Muscle of leg (tissue), 11 donors: ENCODE measurements around the gene MYO10. TPM values are rescaled to one million over a fixed set of nuclear protein-coding genes. Genes with fewer than 3 reads are reported as not detected.

Source experiments
- DNase-seq: peaks from one replicate; pipeline ENCODE4 v3.0.0; 2013
- H3K27ac ChIP-seq: one replicate; pipeline ENCODE4 v1.5.1; 2013; ENCODE audit warnings: mild to moderate bottlenecking, low read length, control low read depth
- H3K27me3 ChIP-seq: one replicate; pipeline ENCODE4 v1.6.1; 2013; ENCODE audit warnings: low read length; ENCODE audit not compliant: control insufficient read depth, insufficient read depth
- H3K36me3 ChIP-seq: one replicate; pipeline ENCODE4 v1.6.1; 2013; ENCODE audit warnings: low read length; ENCODE audit not compliant: control insufficient read depth, insufficient read depth
- H3K4me1 ChIP-seq: one replicate; pipeline ENCODE4 v1.6.1; 2013; ENCODE audit warnings: low read length; ENCODE audit not compliant: control insufficient read depth, insufficient read depth
- H3K4me3 ChIP-seq: one replicate; pipeline ENCODE4 v1.5.1; 2013; ENCODE audit warnings: low read length, control low read depth
- H3K9me3 ChIP-seq: replicated peaks from 2 replicates; pipeline ENCODE4 v1.6.1; 2013; ENCODE audit warnings: low read depth, low read length; ENCODE audit not compliant: control insufficient read depth
- WGBS: methylation state at CpG from one replicate; pipeline ENCODE4 v1.1.5; 2013; ENCODE audit warnings: missing lambda C conversion rate; ENCODE audit not compliant: insufficient coverage; 5-methylcytosine and 5-hydroxymethylcytosine counted together
- polyA plus RNA-seq, 8 donors: library from polyadenylated mRNA; unstranded; fragments of 120-200 nt; gene quantifications; one replicate each; pipeline versions ENCODE4 v1.2.1 to v1.2.3, GENCODE V29; 2013; ENCODE audit warnings: inconsistent platforms in 1 of 8, low replicate concordance in 1 of 8; ENCODE audit not compliant: insufficient read length in 8 of 8, insufficient read depth in 1 of 8
- total RNA-seq: library from RNA; stranded (reverse); fragments of 120-200 nt; gene quantifications from one replicate; pipeline ENCODE4 v1.2.4, GENCODE V29; 2013

The MYO10 gene
- total and polyA plus RNA-seq, 9 donors, result 16.6 to 35.4 (median 30.0) TPM

DNA sequence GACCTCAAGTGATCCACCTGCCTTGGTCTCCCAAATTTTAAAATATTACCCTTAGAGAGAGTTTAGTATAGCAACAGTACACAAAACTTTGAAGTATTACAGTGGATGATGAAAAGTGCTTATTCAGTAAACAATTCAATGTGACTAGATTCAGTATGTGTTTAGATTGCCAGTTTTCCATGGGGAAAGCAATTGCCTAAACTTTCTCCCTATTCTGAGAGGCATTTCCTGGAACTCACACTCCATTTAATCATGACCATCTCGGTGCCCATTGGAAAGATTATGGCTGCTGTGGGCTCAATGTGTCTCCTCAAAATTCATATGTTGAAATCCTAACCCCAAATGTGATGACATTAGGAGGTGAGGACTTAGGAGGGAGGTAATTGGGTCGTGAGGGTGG is 38.9 kb upstream of the MYO10 start:
- H3K9me3 ChIP-seq, result no peaks in the 10 kb centered on the region
- H3K4me1 ChIP-seq, result no peaks in the 10 kb centered on the region
- no CpG with 5 or more reads among the region's 2 CpGs for WGBS
- no peak for DNase-seq
- no peak overlapping the region for H3K4me3 ChIP-seq
- no peaks in the 10 kb centered on the region for H3K27me3 ChIP-seq
- no peaks in the 10 kb centered on the region for H3K36me3 ChIP-seq
- H3K27ac ChIP-seq, result no peak overlapping the region

GRCh38 chr5:16970826-16971225 is 34.7 kb upstream of the MYO10 start:
- Histone ChIP-seq H3K36me3 (no peaks in the 10 kb centered on the region), H3K4me3 (no peak overlapping the region), H3K9me3 (no peaks in the 10 kb centered on the region), H3K27me3 (no peaks in the 10 kb centered on the region), H3K4me1 (no peaks in the 10 kb centered on the region), H3K27ac (no peak overlapping the region)
- DNase-seq, result no peak
- 86% methylated on average over 2 of the region's 3 CpGs for WGBS

DNA sequence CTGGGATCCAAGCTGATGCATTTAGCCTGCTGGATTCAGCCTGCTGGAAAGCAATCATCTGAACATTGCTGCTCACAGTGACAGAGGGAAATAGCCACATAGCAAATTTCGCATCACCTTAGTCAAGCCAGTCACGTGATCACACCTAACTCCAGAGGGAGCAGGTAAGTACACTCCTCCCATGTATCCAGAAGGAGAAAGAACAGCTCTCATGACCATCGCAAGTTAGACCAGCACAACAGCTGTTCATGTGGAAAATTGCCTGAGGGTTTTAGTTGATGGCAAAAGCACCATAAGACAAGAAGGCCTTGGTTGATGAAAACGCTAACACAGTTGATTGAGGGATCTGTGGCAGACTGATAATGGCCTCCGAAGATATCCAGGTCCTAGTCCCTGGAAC is 34.2 kb upstream of the MYO10 start:
- H3K36me3 ChIP-seq, result no peaks in the 10 kb centered on the region
- DNase-seq, result no peak
- no peaks in the 10 kb centered on the region for H3K4me1 ChIP-seq
- no peak overlapping the region for H3K4me3 ChIP-seq
- H3K27ac ChIP-seq, result no peak overlapping the region
- H3K27me3 ChIP-seq, result no peaks in the 10 kb centered on the region
- H3K9me3 ChIP-seq, result no peaks in the 10 kb centered on the region
- WGBS, result 85% methylated on average over 3 of the region's 5 CpGs

DNA sequence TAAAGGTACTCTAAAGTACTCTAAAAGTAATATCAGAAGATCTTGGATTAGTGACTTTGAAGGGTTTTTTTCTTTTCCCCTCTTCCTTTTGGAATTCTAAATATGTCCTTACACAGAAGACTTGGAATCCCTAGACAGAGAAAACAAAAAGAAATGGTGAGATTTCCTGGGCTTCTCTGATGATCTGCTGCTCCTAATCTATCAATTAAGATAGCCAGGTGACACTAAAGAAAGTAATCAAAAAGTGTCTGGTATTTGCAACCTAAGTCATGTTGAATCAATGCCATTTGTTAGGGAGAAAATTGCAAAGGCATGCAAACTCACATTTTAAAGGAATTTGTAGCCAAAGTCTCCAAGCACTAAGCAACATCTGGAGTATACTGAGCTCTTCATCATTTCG is 29.5 kb upstream of the MYO10 start:
- no CpG with 5 or more reads among the region's 1 CpG for WGBS

GRCh38 chr5:16963821-16964220 is 27.7 kb upstream of the MYO10 start:
- DNase-seq, result no peak
- H3K27ac ChIP-seq, result no peak overlapping the region
- H3K36me3 ChIP-seq, result no peaks in the 10 kb centered on the region
- H3K9me3 ChIP-seq, result no peaks in the 10 kb centered on the region
- WGBS, result no CpG with 5 or more reads among the region's 7 CpGs
- no peaks in the 10 kb centered on the region for H3K27me3 ChIP-seq
- H3K4me1 ChIP-seq, result no peaks in the 10 kb centered on the region
- no peak overlapping the region for H3K4me3 ChIP-seq

More for the DNA sequence above, 29.5 kb upstream of the MYO10 start:
- DNase-seq, result no peak
- H3K4me3 ChIP-seq, result no peak overlapping the region
- H3K27ac ChIP-seq, result no peak overlapping the region
- H3K36me3 ChIP-seq, result no peaks in the 10 kb centered on the region
- H3K27me3 ChIP-seq, result no peaks in the 10 kb centered on the region
- H3K9me3 ChIP-seq, result no peaks in the 10 kb centered on the region
- H3K4me1 ChIP-seq, result no peaks in the 10 kb centered on the region

DNA sequence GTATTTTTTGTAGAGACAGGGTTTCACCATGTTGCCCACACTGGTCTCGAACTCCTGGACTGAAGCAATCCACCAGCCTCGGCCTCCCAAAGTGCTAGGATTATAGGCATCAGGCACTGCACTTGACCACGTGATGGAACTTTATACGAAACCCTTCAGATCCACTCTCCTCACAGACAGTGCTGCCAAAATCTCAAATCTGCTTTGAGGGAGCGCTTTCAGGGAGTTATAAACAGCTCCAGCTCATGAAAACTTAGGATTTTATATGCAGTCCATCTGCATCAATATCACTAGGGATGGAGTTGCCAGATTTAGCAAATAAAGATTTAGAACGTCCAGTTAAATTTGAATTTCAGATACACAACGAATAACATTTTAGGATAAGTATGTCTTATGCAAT is 25.0 kb upstream of the MYO10 start:
- Histone ChIP-seq H3K36me3 (no peaks in the 10 kb centered on the region), H3K27ac (no peak overlapping the region), H3K4me3 (no peak overlapping the region), H3K4me1 (no peaks in the 10 kb centered on the region), H3K9me3 (no peaks in the 10 kb centered on the region), H3K27me3 (no peaks in the 10 kb centered on the region)
- DNase-seq, result peak; percentile 70
- WGBS, result 57% methylated on average over 4 of the region's 7 CpGs

DNA sequence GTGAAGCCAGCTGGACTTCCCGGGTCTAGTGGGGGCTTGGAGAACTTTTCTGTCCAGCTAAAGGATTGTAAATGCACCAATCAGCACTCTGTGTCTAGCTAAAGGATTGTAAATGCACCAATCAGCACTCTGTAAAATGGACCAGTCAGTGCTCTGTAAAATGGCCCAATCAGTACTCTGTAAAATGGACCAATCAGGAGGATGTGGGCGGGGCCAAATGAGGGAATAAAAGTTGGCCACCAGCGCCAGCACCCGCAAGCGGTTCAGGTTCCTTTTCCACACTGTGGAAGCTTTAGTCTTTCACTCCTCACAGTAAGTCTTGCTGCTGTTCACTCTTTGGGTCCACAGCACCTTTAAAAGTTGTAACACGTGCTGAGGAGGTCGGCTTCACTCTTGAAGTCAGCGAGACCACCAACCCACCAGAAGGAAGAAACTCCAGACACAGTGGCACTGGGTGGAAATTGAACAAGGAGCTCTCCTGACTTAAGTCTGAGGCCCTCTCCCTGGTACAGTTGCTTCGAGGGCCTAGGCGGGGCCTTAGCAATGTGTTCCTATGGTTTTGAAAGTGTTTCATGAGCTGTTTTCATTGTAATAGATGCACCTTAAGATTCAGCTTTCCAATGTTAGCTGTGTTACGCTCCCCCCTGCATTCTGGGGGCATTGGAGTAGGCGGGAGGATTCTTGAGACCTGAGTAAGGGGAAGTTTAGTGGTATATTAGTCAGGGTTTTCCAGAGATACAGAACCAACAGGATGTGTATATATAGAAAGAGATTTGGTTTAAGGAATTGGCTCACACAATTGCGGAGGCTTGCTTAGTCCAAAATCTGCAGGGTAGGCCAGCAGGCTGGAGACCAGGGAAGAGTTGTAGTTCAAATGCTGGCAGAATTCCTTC is 21.5 kb upstream of the MYO10 start:
- Histone ChIP-seq H3K4me1 (no peaks in the 10 kb centered on the region), H3K4me3 (no peak overlapping the region), H3K9me3 (no peaks in the 10 kb centered on the region), H3K27ac (no peak overlapping the region), H3K27me3 (no peaks in the 10 kb centered on the region), H3K36me3 (no peaks in the 10 kb centered on the region)
- DNase-seq, result peak; percentile 75
- 88% methylated on average over 7 of the region's 13 CpGs for WGBS

DNA sequence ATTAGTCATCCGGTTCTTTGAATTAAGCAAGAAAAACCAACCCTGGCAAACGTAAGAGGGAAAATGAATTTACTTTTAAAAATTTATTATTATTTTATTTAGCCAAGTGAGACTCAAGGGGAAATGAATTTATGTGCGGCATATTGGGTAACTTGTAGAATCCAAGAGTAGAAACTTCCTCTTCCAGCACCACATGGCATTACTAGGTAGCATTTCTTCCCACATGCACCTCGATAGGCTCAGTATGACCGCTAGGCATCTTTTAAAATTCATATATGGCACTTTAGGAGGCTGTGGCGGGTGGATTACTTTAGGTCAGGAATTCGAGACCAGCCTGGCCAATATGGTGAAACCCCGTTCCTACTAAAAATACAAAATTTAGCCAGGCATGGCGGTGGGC is 17.6 kb upstream of the MYO10 start:
- WGBS, result no CpG with 5 or more reads among the region's 9 CpGs
- no peak overlapping the region for H3K27ac ChIP-seq
- no peaks in the 10 kb centered on the region for H3K36me3 ChIP-seq
- H3K4me1 ChIP-seq, result no peaks in the 10 kb centered on the region
- no peak overlapping the region for H3K4me3 ChIP-seq
- DNase-seq, result no peak
- H3K27me3 ChIP-seq, result no peaks in the 10 kb centered on the region
- no peaks in the 10 kb centered on the region for H3K9me3 ChIP-seq

DNA sequence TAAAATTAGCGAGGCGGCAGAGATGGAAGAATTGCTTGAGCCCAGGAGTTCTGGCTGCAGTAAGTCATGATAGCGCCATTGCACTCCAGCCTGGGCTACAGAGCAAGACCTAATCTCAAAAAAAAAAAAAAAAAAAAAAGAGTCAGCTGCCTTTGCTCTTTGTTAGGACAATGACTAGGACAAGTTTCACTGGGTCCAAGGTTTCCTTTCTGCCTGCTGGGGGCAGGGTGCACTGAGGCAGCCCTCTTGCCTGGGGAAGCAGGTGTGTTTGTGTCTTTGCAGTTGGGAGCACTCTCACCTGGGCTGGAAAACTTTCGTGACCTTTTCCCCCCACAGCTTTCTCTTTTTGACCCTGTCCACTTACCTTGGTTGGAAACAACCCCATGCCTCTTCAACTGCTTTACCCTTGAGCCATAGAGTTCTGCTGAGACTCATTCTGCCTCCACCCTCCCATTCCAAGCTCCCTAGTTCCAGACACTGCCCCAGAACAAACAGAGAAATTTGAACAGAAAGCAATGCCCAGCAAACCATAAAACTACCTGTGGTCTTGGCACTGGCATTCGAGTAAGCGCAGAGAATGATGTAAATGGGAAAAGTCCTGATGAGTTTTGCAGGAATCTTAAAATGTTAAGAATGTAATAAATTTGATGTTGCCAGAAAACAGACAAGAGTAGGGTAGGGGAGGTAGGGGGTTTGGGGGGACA is 17.0 kb upstream of the MYO10 start:
- Histone ChIP-seq H3K27ac (no peak overlapping the region), H3K4me1 (no peaks in the 10 kb centered on the region)

GRCh38 chr5:16946725-16947124 is 10.6 kb upstream of the MYO10 start:
- H3K4me3 ChIP-seq, result no peak overlapping the region
- no peaks in the 10 kb centered on the region for H3K36me3 ChIP-seq
- no peaks in the 10 kb centered on the region for H3K4me1 ChIP-seq
- H3K27ac ChIP-seq, result no peak overlapping the region
- H3K27me3 ChIP-seq, result no peaks in the 10 kb centered on the region
- peaks cover 7% of the 10 kb centered on the region for H3K9me3 ChIP-seq
- WGBS, result no CpG with 5 or more reads among the region's 1 CpG
- DNase-seq, result no peak

More for the DNA sequence above, 17.0 kb upstream of the MYO10 start:
- DNase-seq, result no peak
- Histone ChIP-seq H3K27me3 (no peaks in the 10 kb centered on the region), H3K4me3 (no peak overlapping the region), H3K36me3 (no peaks in the 10 kb centered on the region), H3K9me3 (no peaks in the 10 kb centered on the region)
- 71% methylated on average over 1 of the region's 6 CpGs for WGBS
